Activated naive CD4-positive, alpha-beta T cell treated with Interleukin-2 at 50 U/mL for 16 hours (primary cell): Measurements from ENCODE around the gene MT2A.
"Not testable (repeated sequence)": the region's sequence is repeated elsewhere in the genome, so short reads cannot be mapped to it uniquely, and the experiment has no call there.

Experiments used
- DNase-seq: peaks from one replicate; pipeline ENCODE4 v3.0.0-alpha.2; 2020

MT2A gene

DNA sequence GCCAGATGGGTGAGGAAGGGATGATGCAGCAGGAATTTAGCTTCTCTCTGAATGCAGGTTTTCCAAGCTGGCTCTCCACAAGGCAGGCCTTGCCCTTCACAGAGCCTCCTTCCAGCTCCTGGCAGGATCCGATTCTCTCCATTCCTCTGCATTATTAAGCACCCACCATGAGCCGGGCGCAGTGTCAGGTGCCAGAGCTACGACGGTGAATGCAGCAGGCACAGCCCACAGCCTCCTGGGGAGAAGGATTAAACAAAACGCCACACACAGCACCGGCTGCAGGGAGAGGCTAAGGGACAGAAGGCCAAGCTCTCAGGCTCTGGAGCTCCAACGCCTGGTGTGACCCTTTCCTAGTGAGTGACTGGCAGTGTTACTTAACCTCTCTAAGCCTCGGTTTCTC is 7.1 kb upstream of the MT2A start:
- DNase-seq = no peak

DNA sequence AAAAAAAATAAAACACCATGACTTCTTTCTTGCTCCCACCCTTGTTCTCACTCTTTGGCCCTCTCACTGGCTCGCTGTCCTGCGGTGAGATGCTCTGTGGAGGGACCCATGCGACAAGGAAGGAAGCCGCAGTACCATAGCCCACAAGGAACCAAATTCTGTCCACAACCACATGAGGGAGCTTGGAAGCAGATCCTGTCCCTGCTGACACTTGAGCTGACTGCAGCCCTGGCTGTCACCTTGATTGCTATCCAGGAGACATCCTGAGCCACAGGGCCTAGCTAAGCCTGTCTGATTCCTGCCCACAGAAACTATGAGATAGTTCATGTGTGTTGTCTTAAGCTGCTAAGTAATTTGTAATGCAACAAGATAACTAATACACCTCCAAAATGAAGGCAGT is 4.8 kb upstream of the MT2A start:
- DNase-seq = no peak

DNA sequence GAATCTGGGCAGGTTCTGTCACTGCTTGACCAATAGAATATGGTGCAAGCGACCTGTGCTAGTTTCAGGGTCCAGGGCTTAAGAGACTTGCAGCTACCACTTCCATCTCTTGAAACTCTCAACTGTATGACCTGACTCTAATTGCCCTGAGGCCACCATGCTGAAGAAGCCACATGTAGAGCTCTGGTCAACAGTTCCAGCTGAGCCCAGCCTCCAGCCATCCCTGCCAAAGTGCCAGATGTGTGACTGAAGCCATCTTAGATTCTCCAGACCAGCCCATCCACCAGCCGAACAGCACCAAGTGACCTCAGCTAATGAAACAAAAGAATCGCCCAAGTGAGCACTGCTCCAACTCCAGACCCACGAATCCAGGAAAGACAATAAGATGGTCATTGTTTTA is 3.4 kb upstream of the MT2A start:
- no peak for DNase-seq

DNA sequence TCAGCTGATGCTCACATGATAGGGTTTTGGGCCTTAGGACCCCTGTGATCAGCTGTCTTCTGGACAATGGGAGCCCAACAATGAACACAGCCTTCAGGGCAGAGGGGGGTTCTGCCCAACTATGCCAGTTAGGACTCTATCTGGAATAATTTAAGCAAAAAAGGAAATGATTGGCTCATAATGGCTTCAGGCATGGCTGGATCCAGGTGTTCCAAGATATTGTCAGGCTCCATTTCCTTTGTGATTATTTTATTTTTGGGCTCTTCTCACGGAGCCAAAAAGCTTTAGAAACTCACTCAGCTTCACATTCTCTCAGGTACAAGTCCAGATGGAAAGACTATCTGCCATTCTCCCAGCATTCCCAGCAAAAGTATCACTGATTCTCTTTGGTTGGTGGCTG is 2.9 kb upstream of the MT2A start:
- DNase-seq = no peak

DNA sequence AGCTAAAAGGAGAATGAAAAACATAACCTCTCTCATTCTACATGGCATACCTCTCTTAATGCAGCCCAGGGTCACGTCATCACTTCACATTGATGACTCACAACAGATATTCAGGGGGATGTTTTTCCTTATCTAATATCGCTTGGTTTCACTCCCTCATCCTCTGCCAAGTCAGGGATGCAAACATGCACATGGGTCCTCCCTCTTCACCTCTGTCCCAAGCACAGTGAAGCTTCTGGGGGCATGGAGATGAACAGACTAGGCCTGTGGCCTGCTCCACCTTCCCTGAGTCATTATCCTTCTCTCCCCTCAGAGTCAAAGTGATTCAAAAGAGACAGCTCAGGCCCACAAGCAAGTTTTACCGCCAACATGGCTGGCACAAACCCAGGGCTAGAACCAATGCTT is 2.3 kb upstream of the MT2A start:
- DNase-seq = no peak

- DNase-seq = no peak
These were observed 1.8 kb upstream of the MT2A start for GRCh38 chr16:56606476-56607108.

DNA sequence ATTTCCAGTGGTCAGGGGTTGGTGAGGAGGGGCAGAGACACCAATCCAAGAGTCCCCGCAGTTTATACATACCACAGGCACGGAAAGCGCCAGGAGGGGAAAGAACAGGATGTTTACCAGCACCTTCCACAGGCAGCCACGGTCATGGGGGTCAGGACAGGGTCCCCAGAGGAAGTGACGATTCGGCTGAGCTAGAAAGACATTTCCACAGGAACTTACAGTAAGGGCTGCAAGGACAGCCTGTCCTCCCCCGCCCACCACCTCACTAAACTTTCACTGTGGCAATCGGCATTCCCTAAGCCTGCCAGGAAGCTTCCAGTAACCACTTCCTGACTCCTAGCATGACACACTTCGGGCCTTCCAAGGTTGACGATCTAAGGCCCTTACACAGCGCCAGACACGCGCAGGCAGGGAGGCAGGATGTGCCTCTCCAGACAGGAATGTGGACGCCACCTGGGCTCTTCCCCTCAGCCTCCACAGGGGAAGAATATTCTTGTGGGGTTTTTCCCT is 1.2 kb upstream of the MT2A start:
- no peak for DNase-seq

GRCh38 chr16:56607675-56608042 is 725 bp upstream of the MT2A start:
- DNase-seq = no peak

DNA sequence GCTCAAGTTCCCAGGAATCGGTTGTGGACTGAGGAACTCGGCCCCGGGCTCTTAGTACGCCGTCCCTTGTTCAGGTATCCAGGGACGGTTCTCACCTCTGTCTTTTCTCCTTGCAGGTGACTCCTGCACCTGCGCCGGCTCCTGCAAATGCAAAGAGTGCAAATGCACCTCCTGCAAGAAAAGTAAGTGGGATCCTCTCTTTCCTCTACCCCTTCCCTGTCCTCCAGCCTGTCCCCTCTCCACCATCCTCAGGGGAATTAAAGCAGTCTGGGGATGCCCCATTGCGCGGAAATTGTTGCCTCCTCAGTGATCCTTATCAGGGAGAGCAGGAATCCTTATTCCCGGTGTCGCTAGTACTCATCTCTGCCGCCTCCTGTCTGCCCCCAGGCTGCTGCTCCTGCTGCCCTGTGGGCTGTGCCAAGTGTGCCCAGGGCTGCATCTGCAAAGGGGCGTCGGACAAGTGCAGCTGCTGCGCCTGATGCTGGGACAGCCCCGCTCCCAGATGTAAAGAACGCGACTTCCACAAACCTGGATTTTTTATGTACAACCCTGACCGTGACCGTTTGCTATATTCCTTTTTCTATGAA is 585 bp downstream of the MT2A start:
- DNase-seq = no peak

- peak; percentile 69 for DNase-seq
These were observed 1.1 kb downstream of the MT2A start for GRCh38 chr16:56609463-56609921.

DNA sequence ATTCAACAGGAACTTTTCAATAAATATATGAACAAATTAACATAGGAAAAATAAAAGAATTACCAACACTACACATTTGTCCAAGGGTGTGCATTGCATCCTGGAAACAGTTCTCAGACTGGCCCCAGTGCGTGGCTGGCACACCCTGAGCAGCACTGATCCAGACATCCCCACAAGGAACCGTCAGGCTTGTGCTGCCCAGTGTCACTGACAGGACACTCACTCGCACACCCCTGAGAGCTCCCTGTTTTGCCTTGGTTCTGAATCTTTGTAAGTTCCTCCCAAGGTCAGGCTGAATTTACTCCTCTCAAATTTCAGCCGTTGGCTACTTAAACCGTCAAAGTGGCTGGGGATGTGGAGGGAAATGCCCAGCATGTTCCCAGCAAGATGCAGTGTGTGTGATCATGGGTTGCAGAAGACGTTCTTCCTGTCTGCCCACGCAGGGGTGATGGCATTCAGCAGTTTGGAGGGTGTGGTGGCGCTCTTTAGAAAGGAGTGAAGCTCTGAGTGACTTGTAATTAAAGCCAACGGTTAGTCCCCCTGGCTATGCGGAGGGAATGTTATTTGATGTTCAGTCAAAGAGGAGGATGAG is 1.7 kb downstream of the MT2A start:
- DNase-seq = peak; percentile 79

GRCh38 chr16:56610609-56611111 is 2.3 kb downstream of the MT2A start:
- DNase-seq = no peak

DNA sequence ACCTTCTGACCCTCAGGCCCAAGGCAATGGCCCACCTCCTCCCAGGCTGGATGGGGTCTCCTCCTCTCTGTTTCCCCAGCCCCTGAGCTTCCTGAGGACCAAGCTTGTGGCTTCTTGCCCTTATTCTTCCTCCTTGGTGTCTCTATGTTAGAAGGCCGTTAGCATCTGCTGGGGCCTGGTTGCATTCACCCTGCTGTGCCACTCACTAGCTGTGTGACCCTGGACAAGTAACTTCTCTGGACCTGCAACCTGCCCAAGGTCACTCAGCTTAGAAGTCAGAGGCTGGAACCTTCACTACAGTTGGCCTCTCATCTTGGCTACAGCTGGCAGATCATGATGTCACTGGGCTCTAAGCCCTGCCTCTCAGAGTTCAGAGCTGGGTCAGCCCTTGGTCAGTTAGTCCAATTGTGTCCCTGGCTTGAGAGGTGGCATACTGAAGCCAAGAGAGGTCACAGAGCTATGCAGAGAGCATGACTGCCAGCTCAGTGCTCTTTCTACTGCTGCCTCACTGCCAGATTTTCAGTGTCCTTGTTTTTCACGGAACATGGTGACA is 3.0 kb downstream of the MT2A start:
- no peak for DNase-seq

DNA sequence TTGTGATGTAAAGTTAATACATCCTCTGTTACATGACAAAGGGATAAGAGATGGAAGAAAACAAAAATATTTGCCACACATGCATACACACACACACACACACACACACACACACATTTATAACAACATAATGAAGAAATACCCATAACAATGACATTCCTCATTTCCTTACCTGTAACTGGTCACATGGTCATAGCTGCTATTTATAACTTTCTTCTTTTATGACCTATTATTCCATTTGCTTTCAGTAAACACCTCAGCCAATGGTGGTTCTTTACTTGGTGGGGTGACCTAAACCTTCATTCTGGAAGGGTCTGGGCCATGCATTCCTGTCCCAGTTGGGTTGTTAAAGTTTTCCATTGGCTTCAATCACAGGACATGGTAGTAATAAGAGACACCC is 5.3 kb downstream of the MT2A start:
- no peak for DNase-seq

- no peak for DNase-seq
These were observed 6.2 kb downstream of the MT2A start for GRCh38 chr16:56614549-56614991.

DNA sequence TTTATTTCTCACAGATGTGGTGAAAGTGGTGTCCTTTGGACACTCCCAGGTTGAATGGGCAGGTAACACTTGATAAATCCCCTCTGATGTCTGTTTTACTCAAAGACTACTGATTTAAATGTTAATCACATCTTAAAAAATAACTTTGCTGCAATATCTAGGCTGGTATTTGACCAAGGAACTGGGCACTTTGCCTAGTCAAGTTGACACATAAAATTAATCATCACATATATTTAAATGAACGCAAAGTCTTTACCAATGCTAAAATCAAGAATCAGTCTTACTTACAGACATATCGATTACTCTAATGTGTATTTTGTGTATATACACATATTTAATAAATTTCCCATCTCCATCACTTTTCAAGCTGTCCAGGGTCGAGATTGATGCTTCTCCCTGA is 7.0 kb downstream of the MT2A start:
- no peak for DNase-seq

DNA sequence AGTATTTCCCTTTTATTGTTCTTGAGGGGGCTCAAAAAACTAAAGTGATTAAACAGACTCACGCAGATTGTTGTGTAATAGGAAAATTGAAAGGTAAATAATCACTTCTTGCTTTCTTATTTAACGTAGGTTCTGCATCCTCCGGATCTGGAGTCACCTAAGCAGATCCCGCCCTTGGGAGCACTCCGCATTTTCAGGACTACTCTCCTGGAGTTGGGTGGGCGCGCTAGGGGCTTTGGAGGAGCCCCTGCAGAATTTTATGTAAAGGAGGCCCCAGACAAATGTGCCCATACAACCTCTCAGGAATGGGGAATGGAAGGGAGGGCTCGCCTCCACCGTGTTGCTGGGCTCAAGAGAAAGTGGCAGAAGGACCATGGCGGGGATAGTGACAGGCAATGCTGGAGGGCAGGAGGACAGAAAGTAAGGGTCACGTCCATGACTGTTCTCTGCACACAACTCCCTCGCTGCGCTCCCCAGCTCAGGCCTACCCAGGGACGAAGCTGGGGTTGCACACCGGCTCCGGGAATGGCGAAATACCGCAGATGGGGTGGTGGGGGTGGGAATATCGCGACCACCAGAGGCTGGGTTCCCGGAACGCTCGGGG is 8.3 kb downstream of the MT2A start:
- no peak for DNase-seq

DNA sequence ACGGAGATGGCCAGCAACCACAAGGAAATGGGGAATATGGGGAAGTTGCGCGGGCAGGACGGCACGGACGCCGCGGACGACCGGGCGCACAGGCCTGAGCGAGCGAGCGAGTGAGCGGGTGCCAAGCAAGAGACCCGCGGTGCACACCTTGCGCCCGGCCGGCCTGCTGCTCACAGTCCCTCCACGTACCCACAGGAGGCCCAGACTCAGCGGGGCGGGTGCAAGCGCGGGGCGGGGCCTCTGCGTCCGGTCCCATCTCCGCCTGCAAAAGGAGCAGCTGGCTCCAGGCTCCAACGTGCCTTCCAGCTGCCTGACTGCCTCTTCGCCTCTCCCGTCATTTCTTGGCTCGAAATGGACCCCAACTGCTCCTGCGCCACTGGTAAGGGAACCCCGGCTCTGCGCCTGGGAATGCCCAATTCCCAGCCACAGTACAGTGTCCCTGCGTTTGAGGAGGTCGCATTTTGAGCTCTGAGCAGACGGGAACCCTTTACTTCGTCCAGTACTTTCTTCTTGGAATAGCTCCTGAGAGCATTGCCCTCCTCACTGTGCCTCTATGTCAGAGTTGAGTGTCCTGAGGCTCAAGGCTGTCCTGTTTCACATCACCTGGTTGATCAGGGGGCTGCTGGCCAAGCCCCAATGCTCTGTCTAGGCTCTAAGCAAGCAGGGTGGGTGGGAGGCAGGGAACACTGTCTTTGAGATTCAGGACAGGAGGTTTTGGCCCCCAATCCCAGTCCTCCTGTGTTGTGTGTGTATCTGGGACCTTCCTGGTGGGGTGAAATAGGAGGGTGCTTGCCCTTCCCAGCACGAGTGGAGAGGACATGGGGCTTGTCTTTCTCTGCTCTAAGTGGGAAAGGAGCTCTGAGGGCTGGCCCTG is 9.1 kb downstream of the MT2A start:
- peak; percentile 34 for DNase-seq

GRCh38 chr16:56618138-56618537 is 9.8 kb downstream of the MT2A start:
- no peak for DNase-seq

DNA sequence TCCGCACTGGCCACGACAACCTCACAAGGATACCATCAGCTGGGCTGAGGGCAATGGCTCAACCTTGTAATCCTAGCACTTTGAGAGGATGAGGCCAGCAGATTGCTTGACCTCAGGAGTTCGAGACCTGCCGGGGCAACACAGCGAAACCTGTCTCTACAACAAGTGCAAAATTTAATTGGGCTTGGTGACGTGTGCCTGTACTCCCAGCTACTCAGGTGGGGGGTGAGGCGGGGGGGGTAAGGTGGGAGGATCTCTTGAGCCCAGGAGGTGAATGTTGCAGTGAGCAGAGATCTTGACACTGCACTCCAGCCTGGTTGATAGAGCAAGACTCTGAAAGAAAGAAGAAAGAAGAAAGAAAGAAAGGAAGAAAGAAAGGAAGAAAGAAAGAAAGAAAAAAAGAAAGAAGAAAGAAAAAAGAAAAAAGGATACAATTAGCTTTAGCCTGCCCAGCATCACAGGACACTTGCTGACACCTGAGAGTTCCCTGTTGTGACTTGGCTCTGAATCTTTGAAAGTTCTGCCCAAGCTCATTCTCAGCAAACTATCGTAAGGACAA is 12.0 kb downstream of the MT2A start:
- DNase-seq = no peak

DNA sequence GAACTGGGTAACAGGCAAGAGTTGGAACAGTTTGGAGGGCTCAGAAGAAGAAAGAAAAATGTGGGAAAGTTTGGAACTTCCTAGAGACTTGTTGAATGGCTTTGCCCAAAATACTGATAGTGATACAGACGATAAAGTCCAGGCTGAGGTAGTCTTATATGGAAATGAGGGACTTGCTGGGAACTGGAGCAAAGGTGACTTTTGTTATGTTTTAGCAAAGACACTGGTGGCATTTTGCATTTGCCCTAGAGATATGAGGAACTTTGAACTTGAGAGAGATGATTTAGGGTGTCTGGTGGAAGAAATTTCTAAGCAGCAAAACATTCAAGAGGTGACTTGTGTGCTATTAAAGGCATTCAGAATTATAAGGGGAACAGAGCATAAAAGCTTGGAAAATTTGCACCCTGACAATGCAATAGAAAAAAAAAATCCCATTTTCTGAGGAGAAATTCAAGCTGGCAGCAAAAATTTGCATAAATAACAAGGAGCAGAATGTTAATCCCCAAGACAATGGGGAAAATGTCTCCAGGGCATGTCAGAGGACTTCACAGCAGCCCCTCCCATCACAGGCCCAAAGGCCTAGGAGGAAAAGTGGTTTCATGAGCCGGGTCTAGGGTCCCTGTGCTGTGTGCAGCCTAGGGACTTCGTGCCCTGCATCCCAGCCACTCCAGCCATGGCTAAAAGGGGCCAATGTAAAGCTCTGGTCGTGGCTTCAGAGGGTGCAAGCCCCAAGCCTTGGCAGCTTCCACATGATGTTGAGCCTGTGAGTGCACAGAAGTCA is 13.5 kb downstream of the MT2A start:
- DNase-seq = not testable (repeated sequence)
